ENCODE results near the gene CNTF.
A peak's percentile ranks its signal among the peaks of the same experiment; 100 is the strongest.

The CNTF gene

DNA sequence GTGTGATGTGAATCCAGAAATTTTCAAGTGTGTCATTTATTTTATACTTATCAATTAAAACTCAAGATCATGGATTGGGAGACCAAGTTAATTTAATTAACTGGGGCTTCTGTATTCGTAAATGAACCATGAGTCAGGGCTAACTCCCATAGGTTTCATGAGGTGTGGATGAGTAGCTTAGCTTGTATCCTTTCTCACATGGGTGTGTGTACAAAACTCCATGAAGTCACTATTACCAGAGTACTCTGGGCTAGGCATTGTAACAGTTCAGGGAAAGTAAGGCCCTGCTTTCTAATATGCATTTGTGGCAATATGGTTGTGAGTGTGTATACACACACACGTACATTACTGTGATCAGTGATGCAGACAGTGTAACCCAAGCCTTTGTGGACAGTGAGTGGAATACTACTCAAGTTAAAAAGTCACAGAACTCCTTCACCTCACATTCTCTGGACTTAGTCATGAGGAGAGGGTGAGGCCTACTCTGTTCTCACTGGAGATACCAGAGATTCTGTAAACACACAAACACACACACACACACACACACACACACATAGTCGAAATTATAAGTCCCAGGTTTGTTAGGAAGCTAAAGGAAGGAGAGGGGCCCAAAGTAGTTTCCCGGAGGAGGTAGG, 3.5 kb downstream of the CNTF start:
- TF ChIP-seq, protein P1, sequence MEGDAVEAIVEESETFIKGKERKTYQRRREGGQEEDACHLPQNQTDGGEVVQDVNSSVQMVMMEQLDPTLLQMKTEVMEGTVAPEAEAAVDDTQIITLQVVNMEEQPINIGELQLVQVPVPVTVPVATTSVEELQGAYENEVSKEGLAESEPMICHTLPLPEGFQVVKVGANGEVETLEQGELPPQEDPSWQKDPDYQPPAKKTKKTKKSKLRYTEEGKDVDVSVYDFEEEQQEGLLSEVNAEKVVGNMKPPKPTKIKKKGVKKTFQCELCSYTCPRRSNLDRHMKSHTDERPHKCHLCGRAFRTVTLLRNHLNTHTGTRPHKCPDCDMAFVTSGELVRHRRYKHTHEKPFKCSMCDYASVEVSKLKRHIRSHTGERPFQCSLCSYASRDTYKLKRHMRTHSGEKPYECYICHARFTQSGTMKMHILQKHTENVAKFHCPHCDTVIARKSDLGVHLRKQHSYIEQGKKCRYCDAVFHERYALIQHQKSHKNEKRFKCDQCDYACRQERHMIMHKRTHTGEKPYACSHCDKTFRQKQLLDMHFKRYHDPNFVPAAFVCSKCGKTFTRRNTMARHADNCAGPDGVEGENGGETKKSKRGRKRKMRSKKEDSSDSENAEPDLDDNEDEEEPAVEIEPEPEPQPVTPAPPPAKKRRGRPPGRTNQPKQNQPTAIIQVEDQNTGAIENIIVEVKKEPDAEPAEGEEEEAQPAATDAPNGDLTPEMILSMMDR (IDR thresholded peaks at IDR 0.05; ENCODE audit: low read depth, low read length) = no peak
- no peak for DNase-seq (ENCODE audit: extremely low read depth, low read depth)

DNA sequence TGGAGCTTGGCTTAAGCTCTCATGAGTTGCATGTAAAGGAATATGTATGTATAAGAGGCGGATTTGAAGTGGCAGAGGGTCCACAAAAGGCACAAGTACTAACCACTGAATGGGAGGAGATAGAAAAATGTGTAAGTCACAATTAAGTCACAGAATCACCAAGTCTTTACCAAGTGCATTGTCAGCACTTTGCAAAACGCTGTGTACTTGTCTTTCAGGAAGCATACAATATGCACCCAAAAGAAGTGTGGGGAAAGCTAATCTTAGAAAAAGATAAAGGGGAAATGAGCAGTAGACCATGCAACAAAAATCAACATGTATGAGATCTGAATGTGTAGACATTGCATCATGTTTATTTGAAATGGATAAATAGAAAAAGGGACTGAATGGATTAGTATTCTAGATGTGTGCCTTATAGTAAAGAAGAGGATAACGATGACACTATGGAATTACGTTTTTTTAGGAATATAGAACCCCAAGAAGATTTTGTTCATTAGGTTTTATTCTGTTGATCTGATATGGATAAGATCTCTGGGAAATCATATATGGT, 4.5 kb downstream of the CNTF start:
- TF ChIP-seq, protein P1 (IDR thresholded peaks at IDR 0.05; ENCODE audit: low read depth, low read length) = no peak
- DNase-seq (ENCODE audit: extremely low read depth, low read depth) = no peak

DNA sequence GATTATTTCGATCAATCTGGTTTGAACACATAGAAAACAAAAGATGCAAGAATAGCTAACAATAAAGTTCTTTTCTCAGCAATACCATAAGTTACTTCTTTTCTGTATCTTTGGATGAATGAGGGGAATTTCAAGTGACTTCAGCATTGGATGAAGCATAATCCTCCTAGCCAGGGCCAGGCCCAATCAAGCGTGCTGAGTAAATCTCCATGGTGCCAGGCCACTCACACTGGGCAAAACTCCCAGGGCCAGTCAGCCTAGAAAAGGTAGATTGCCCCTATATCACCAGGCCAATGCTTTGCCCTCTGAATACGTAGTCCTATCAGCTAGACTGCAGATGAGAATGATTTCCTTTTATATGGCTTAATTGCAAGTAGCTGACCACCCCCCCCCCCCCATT, 6.0 kb downstream of the CNTF start:
- TF ChIP-seq, protein P1 (IDR thresholded peaks at IDR 0.05; ENCODE audit: low read depth, low read length) = no peak
- no peak for DNase-seq (ENCODE audit: extremely low read depth, low read depth)

DNA sequence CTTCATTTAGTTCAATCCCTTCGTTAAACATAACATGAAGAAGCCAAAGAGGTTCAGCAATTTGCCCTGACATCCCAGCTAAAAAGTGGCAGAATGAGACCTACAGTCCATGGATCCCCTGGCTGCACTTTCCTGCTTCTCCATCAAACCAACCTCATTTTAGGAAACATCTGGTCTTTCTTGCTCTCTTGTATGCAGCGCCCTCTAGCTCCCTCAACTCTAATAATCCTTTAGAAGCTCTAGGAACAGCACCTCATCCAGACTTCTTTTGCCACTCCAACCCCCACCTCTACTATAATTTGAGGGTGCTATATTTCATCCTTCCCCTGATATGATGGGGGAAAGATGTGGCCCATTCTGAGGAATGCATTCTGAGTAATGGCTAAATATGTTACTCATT, 7.4 kb downstream of the CNTF start:
- DNase-seq (ENCODE audit: extremely low read depth, low read depth) = peak; percentile 39
- TF ChIP-seq, protein P1 (IDR thresholded peaks at IDR 0.05; ENCODE audit: low read depth, low read length) = peak; percentile 77

DNA sequence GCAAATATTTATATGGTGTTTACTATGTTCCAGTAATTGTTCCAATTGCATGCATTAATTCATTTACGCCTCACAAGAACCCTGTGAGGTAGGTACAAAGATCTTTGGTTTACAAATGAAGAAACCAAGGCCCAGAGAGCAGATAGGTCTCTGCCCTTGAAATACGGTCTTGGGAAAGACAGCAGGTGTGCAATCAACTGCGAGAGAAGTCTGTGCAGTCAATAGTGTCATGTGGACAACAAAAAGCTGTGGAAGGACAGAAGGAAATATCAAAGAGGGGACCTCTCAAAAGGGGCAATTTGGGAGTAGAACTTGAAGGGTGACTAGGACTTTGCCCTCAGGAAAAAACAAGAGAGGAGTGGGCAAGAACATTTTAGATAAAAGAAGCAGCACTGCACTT, 8.9 kb downstream of the CNTF start:
- TF ChIP-seq, protein P1 (IDR thresholded peaks at IDR 0.05; ENCODE audit: low read depth, low read length) = no peak
- no peak for DNase-seq (ENCODE audit: extremely low read depth, low read depth)

DNA sequence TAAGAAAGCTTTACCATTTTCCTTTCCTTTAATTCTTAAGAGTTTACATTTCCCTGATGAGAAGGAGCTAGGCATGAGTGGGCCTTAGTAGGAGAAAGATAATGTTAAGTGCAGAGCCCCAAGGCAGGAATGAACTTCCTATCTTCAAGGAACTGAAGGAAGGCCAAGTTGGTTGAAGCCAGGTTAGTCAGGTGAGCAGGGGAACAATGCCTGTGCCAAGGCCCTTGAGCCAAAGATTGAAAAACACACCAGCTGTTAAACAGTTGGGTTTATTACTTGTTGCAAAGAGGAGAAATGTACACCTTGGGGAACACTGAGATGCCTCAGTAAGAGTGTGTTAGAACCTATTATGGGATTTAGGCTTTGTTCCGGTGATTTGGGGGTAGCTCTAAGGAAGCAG, 10.0 kb downstream of the CNTF start:
- TF ChIP-seq, protein P1 (IDR thresholded peaks at IDR 0.05; ENCODE audit: low read depth, low read length) = no peak
- no peak for DNase-seq (ENCODE audit: extremely low read depth, low read depth)

DNA sequence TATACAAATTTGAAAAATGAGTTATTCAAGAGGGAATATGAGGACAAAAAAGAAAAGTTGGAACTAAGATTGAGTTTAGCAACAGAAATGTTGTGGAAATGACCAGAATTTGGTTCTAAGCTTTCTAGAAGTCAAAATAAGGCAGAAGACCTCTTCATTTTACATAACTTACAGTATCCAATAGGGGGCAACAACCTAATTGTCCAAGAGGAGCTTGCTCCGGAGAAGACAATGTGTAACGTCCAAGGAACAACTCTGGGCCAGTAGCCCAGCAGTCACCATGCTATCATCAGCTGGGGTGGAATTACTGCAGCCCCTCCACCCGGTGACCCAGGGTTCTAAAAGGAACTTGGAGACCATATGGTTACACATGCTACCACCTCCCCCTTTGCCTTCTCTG, 14.1 kb downstream of the CNTF start:
- DNase-seq (ENCODE audit: extremely low read depth, low read depth) = no peak
- TF ChIP-seq, protein P1 (IDR thresholded peaks at IDR 0.05; ENCODE audit: low read depth, low read length) = no peak
